Stimulated activated CD8-positive, alpha-beta memory T cell treated with anti-CD3 and anti-CD28 coated beads, Interleukin-2, amount 100 ng/mL, for 1 hour (primary cell): ENCODE data around the gene AGPAT3.
A peak's percentile ranks its signal among the peaks of the same experiment; 100 is the strongest.

Experiments
- DNase-seq, 2 donors: peaks; one replicate each; pipeline ENCODE4 v3.0.0-alpha.2; 2020; ENCODE audit warnings: low read depth in 2 of 2

AGPAT3 gene

GRCh38 chr21:43993420-43993934, 128.5 kb downstream of the AGPAT3 start:
- DNase-seq: no peak

- DNase-seq: no peak
Observed at GRCh38 chr21:43994085-43994484, 129.1 kb downstream of the AGPAT3 start.

- no peak for DNase-seq
Observed at GRCh38 chr21:43994646-43995045, 129.6 kb downstream of the AGPAT3 start.

- DNase-seq: no peak
Observed at GRCh38 chr21:43995521-43996105, 130.6 kb downstream of the AGPAT3 start.

- no peak for DNase-seq
Observed at GRCh38 chr21:43997766-43998742, 133.0 kb downstream of the AGPAT3 start.

- DNase-seq: no peak
Observed at GRCh38 chr21:44000360-44000759, 135.3 kb downstream of the AGPAT3 start.

- no peak for DNase-seq
Observed at GRCh38 chr21:44002511-44002910, 137.5 kb downstream of the AGPAT3 start.

GRCh38 chr21:44003307-44003966, 138.4 kb downstream of the AGPAT3 start:
- no peak for DNase-seq

- DNase-seq: no peak
Observed at GRCh38 chr21:44005071-44005470, 140.0 kb downstream of the AGPAT3 start.

- DNase-seq: no peak
Observed at GRCh38 chr21:44005593-44005992, 140.6 kb downstream of the AGPAT3 start.

GRCh38 chr21:44006017-44006619, 141.1 kb downstream of the AGPAT3 start:
- DNase-seq: no peak

GRCh38 chr21:44006656-44007055, 141.6 kb downstream of the AGPAT3 start:
- no peak for DNase-seq

- no peak for DNase-seq
Observed at GRCh38 chr21:44010429-44010828, 145.4 kb downstream of the AGPAT3 start.

GRCh38 chr21:44011123-44011522, 146.1 kb downstream of the AGPAT3 start:
- no peak for DNase-seq

- peak; percentile 50 to 62 for DNase-seq
Observed at GRCh38 chr21:44011579-44012473, 146.8 kb downstream of the AGPAT3 start, which contains the start of gene TRAPPC10. TRAPPC10 (plus strand) TSS chr21:44012309; CDS start chr21:44012494, 185 bp downstream.

- DNase-seq: peak; percentile 66 to 69
Observed at GRCh38 chr21:44012474-44013379, 147.7 kb downstream of the AGPAT3 start.

- DNase-seq: no peak
Observed at GRCh38 chr21:44013380-44014088, 148.5 kb downstream of the AGPAT3 start.

GRCh38 chr21:44017601-44018000, 152.6 kb downstream of the AGPAT3 start:
- no peak for DNase-seq

- no peak for DNase-seq
Observed at GRCh38 chr21:44018127-44018526, 153.1 kb downstream of the AGPAT3 start.
